HEK293 (cell line): Measurements from ENCODE around the gene TSR1.

Experiments
- CTCF ChIA-PET: fragments of 350-600 bp; formaldehyde crosslinking; extraction: SDS; loops from one replicate; lab custom pipeline; 2021; ENCODE audit warnings: antibody characterized with exemption; lab: Yijun Ruan, JAX
- POLR2A ChIA-PET: fragments of 300-600 bp; formaldehyde crosslinking; extraction: SDS; loops from one replicate; lab custom pipeline; 2020; ENCODE audit warnings: antibody characterized with exemption, inconsistent platforms; lab: Yijun Ruan, JAX
- H3K27ac ChIP-seq: fragments of 200-500 bp; sonication (Bioruptor generic); 2 replicates; pipeline ENCODE4 v1.5.1; 2014; ENCODE audit warnings: low read depth, low read length, control low read depth, inconsistent platforms; ENCODE audit errors: extremely low read depth
- H3K36me3 ChIP-seq, 2 experiments: fragments of 200-500 bp in 1 of 2; sonication (Bioruptor generic) in 1 of 2; 1 replicate in 1 of 2; 2 replicates in 1 of 2; pipeline ENCODE4 v1.5.1; 2014 to 2017; ENCODE audit warnings: inconsistent platforms in 2 of 2, low read length in 2 of 2; ENCODE audit not compliant: control insufficient read depth in 2 of 2, insufficient read depth in 1 of 2
- H3K4me1 ChIP-seq: fragments of 200-500 bp; sonication (Bioruptor generic); 2 replicates; pipeline ENCODE4 v1.5.1; 2014; ENCODE audit warnings: mild to moderate bottlenecking, low read length, inconsistent platforms; ENCODE audit not compliant: control insufficient read depth, insufficient read depth
- H3K4me3 ChIP-seq: 2 replicates; pipeline ENCODE4 v1.5.1; 2011; ENCODE audit warnings: low read depth, mild to moderate bottlenecking, control low read depth, low read length, moderate library complexity
- H3K9me3 ChIP-seq: fragments of 200-500 bp; sonication (Bioruptor generic); 2 replicates; pipeline ENCODE4 v1.5.1; 2014; ENCODE audit warnings: low read depth, low read length, inconsistent platforms; ENCODE audit not compliant: control insufficient read depth, insufficient read depth
- ATF2 ChIP-seq: fragments of 450-650 bp; formaldehyde crosslinking; IDR thresholded peaks from 2 replicates; pipeline ENCODE4 v1.5.1; 2016; ENCODE audit warnings: missing biosample characterization, missing genetic modification characterization, low read depth
- BCL11A ChIP-seq: fragments of 450-650 bp; formaldehyde crosslinking; IDR thresholded peaks from 2 replicates; pipeline ENCODE4 v1.5.1; 2016; ENCODE audit warnings: low read depth, missing biosample characterization, missing genetic modification characterization
- KLF16 ChIP-seq: fragments of 450-650 bp; formaldehyde crosslinking; IDR thresholded peaks from 2 replicates; pipeline ENCODE4 v1.5.1; 2017; ENCODE audit warnings: missing biosample characterization, missing genetic modification characterization
- MZF1 ChIP-seq: fragments of 450-650 bp; formaldehyde crosslinking; IDR thresholded peaks from 2 replicates; pipeline ENCODE4 v1.5.1; 2017; ENCODE audit warnings: missing biosample characterization, missing genetic modification characterization, borderline replicate concordance
- PRDM10 ChIP-seq: fragments of 450-650 bp; formaldehyde crosslinking; IDR thresholded peaks from 2 replicates; pipeline ENCODE4 v1.5.1; 2016; ENCODE audit warnings: missing biosample characterization, missing genetic modification characterization
- SCRT1 ChIP-seq: fragments of 450-650 bp; formaldehyde crosslinking; IDR thresholded peaks from 2 replicates; pipeline ENCODE4 v1.5.1; 2016; ENCODE audit warnings: missing biosample characterization, missing genetic modification characterization, borderline replicate concordance
- ZBTB1 ChIP-seq: fragments of 450-650 bp; formaldehyde crosslinking; IDR thresholded peaks from 2 replicates; pipeline ENCODE4 v1.5.1; 2016; ENCODE audit warnings: missing biosample characterization, missing genetic modification characterization
- ZEB2 ChIP-seq: fragments of 450-650 bp; formaldehyde crosslinking; IDR thresholded peaks from 2 replicates; pipeline ENCODE4 v1.5.1; 2016; ENCODE audit warnings: missing biosample characterization, missing genetic modification characterization
- ZNF174 ChIP-seq: fragments of 450-650 bp; formaldehyde crosslinking; IDR thresholded peaks from 2 replicates; pipeline ENCODE4 v1.5.0; 2017; ENCODE audit warnings: missing biosample characterization, mild to moderate bottlenecking, missing genetic modification characterization
- ZNF223 ChIP-seq: fragments of 450-650 bp; formaldehyde crosslinking; IDR thresholded peaks from 2 replicates; pipeline ENCODE4 v1.5.1; 2016; ENCODE audit warnings: missing biosample characterization, missing genetic modification characterization
- ZNF23 ChIP-seq: fragments of 450-650 bp; formaldehyde crosslinking; IDR thresholded peaks from 2 replicates; pipeline ENCODE4 v1.5.1; 2016; ENCODE audit warnings: missing biosample characterization, missing genetic modification characterization, borderline replicate concordance
- ZNF341 ChIP-seq: fragments of 450-650 bp; formaldehyde crosslinking; IDR thresholded peaks from 2 replicates; pipeline ENCODE4; 2016; ENCODE audit warnings: low read depth, missing biosample characterization, missing genetic modification characterization
- ZNF354C ChIP-seq: fragments of 450-650 bp; formaldehyde crosslinking; IDR thresholded peaks from 2 replicates; pipeline ENCODE4 v1.5.1; 2016; ENCODE audit warnings: missing biosample characterization, missing genetic modification characterization, low read depth, borderline replicate concordance
- ZNF366 ChIP-seq: fragments of 450-650 bp; formaldehyde crosslinking; conservative IDR thresholded peaks from 2 replicates; pipeline ENCODE4 v1.5.1; 2016; ENCODE audit warnings: missing biosample characterization, missing genetic modification characterization
- ZNF521 ChIP-seq: fragments of 450-650 bp; formaldehyde crosslinking; IDR thresholded peaks from 2 replicates; pipeline ENCODE4 v1.5.1; 2017; ENCODE audit warnings: missing biosample characterization, mild to moderate bottlenecking, missing genetic modification characterization
- ZNF600 ChIP-seq: fragments of 450-650 bp; formaldehyde crosslinking; IDR thresholded peaks from 2 replicates; pipeline ENCODE4 v1.5.1; 2016; ENCODE audit warnings: missing biosample characterization, missing genetic modification characterization
- ZNF76 ChIP-seq: fragments of 450-650 bp; formaldehyde crosslinking; IDR thresholded peaks from 2 replicates; pipeline ENCODE4; 2016; ENCODE audit warnings: low read depth, missing biosample characterization, missing genetic modification characterization, borderline replicate concordance
- ZNF791 ChIP-seq: fragments of 450-650 bp; formaldehyde crosslinking; IDR thresholded peaks from 2 replicates; pipeline ENCODE4 v1.5.1; 2016; ENCODE audit warnings: missing biosample characterization, missing genetic modification characterization
- ZSCAN18 ChIP-seq: fragments of 450-650 bp; formaldehyde crosslinking; IDR thresholded peaks from 2 replicates; pipeline ENCODE4 v1.5.1; 2016; ENCODE audit warnings: missing biosample characterization, missing genetic modification characterization
- ZSCAN30 ChIP-seq: fragments of 450-650 bp; IDR thresholded peaks from 2 replicates; pipeline ENCODE4 v1.5.1; 2018; ENCODE audit warnings: missing biosample characterization, mild to moderate bottlenecking, missing genetic modification characterization, moderate library complexity
- ZSCAN5A ChIP-seq: fragments of 450-650 bp; formaldehyde crosslinking; IDR thresholded peaks from 2 replicates; pipeline ENCODE4 v1.5.1; 2016; ENCODE audit warnings: missing biosample characterization, missing genetic modification characterization
- ZXDB ChIP-seq: fragments of 450-650 bp; formaldehyde crosslinking; IDR thresholded peaks from 2 replicates; pipeline ENCODE4 v1.5.1; 2016; ENCODE audit warnings: missing biosample characterization, missing genetic modification characterization

Gene TSR1

GRCh38 chr17:2383628-2384167 is 47.4 kb upstream of the TSR1 start (continued):
- TF ChIP-seq ZNF341 (tag by site-specific recombination): 0 out of 2 replicates have a peak, but pooled peaks have one; percentile 14
- no peak for TF ChIP-seq ZNF791
- 0 out of 2 replicates have a peak, but pooled peaks have one; percentile 4 for TF ChIP-seq ATF2 (tag by site-specific recombination)
- 0 out of 2 replicates have a peak, but pooled peaks have one; percentile 14 for TF ChIP-seq MZF1 (tag by site-specific recombination)
- peak; percentile 79 for TF ChIP-seq ZNF76
- peak; percentile 43; the same call in 1 of the 2 replicates for TF ChIP-seq ZEB2 (tag by site-specific recombination)
- no peak for TF ChIP-seq ZSCAN5A (tag by site-specific recombination)
- 0 out of 2 replicates have a peak, but pooled peaks have one; percentile 11 for TF ChIP-seq ZNF366 (tag by site-specific recombination)
- peak; percentile 10; the same call in 1 of the 2 replicates for TF ChIP-seq PRDM10 (tag by site-specific recombination)
- peak; percentile 46; the same call in 1 of the 2 replicates for TF ChIP-seq ZSCAN30
- 0 out of 2 replicates have a peak, but pooled peaks have one; percentile 25 for TF ChIP-seq BCL11A (tag by site-specific recombination)
- peak; percentile 57 for TF ChIP-seq ZNF600 (tag by site-specific recombination)

- TF ChIP-seq SCRT1 (tag by site-specific recombination) (no peak), ZXDB (tag by site-specific recombination) (no peak), ZBTB1 (tag by site-specific recombination) (no peak), ZSCAN18 (tag by site-specific recombination) (no peak), ZNF521 (tag by site-specific recombination) (no peak), ZNF354C (no peak), KLF16 (no peak), ZNF174 (tag by site-specific recombination) (no peak), ZNF23 (tag by site-specific recombination) (no peak), ZNF223 (tag by site-specific recombination) (no peak)
- TF ChIP-seq, all 188 proteins: peak for 0
- POLR2A ChIA-PET: interaction anchor here (3.3 kb wide), 1 partner anchor 35 kb away, joined by 42 read pairs; no protein-coding TSS in a partner anchor
- CTCF ChIA-PET: interaction anchor here (0.7 to 12.5 kb wide), 12 partner anchors 11 to 430 kb away, joined by 3 to 470 read pairs (median 12); partner anchors contain the start of gene MNT
Measured at GRCh38 chr17:2380950-2381649, 44.8 kb upstream of the TSR1 start.

More at GRCh38 chr17:2380950-2381649, 44.8 kb upstream of the TSR1 start:
- Histone ChIP-seq H3K9me3 (no peaks in the 10 kb centered on the region), H3K4me3 (no peak overlapping the region), H3K36me3 (peaks cover 6 to 44% of the 10 kb centered on the region in 2 experiments), H3K27ac (peak overlapping the region; percentile 17; the same call in 1 of the 2 replicates), H3K4me1 (peaks cover 14% of the 10 kb centered on the region)
